GM12878 (cell line): Measurements from ENCODE around the gene PRDM15. TPM values are rescaled to one million over a fixed set of nuclear protein-coding genes. Genes with fewer than 3 reads are reported as not detected.

Experiments
- ATAC-seq: fragments of 200-7000 bp; cut with Tn5 transposase; 3 replicates; pipeline ENCODE4 v1.9.1; 2020; ENCODE audit warnings: mild to moderate bottlenecking, moderate library complexity
- BruUV-seq: library from RNA; stranded (reverse); fragments of 400-500 nt; replicated peaks from 2 replicates; lab custom pipeline; 2021; lab: Mats Ljungman, UMichigan
- CTCF ChIA-PET: fragments of 300-600 bp; sonication (Branson Sonifier 250); formaldehyde crosslinking; extraction: SDS; loops from one replicate; lab custom pipeline; 2021; ENCODE audit warnings: inconsistent platforms; lab: Yijun Ruan, JAX
- POLR2A ChIA-PET: fragments of 350-600 bp; formaldehyde crosslinking; extraction: SDS; loops from one replicate; lab custom pipeline; 2021; ENCODE audit warnings: inconsistent platforms; lab: Charles Lee
- RAD21 ChIA-PET: fragments of 300-600 bp; sonication (Branson Sonifier 250); formaldehyde crosslinking; loops from one replicate; lab custom pipeline; 2023; ENCODE audit warnings: antibody characterized with exemption; ENCODE audit not compliant: unreplicated experiment; lab: Charles Lee
- SMC1A ChIA-PET: fragments of 300-600 bp; sonication (Branson Sonifier 250); formaldehyde crosslinking; loops from one replicate; lab custom pipeline; 2023; ENCODE audit not compliant: unreplicated experiment, uncharacterized antibody; lab: Charles Lee
- DNase-seq: peaks from one replicate; pipeline ENCODE4 v3.0.0-alpha.2; 2011; ENCODE audit warnings: low read depth, low spot score
- FAIRE-seq: peaks from 3 replicates; lab custom pipeline; 2011; peaks lifted over from hg19 to GRCh38; lab: Jason Lieb, UNC
- H2AFZ ChIP-seq: 2 replicates; pipeline ENCODE4 v1.6.0; 2011; ENCODE audit warnings: low read depth, low read length, control low read depth; ENCODE audit not compliant: control insufficient read depth
- H3K27ac ChIP-seq: 2 replicates; pipeline ENCODE4 v1.5.1; 2011; ENCODE audit warnings: control low read depth; ENCODE audit not compliant: control insufficient read depth, insufficient read depth
- H3K27me3 ChIP-seq, 2 experiments: replicated peaks in 1 of 2; 2 replicates each; pipeline versions ENCODE4 v1.6.0 to v1.6.1; 2011; ENCODE audit warnings: low read length in 1 of 2; ENCODE audit not compliant: control insufficient read depth in 2 of 2, insufficient read depth in 2 of 2
- H3K36me3 ChIP-seq, 2 experiments: 2 replicates each; pipeline ENCODE4 v1.5.1; 2011; ENCODE audit warnings: low read length in 1 of 2; ENCODE audit not compliant: control insufficient read depth in 2 of 2, insufficient read depth in 2 of 2
- H3K4me1 ChIP-seq: 2 replicates; pipeline ENCODE4 v1.6.1; 2011; ENCODE audit warnings: mild to moderate bottlenecking, low read length, moderate library complexity, mixed read lengths; ENCODE audit not compliant: control insufficient read depth, insufficient read depth
- H3K4me2 ChIP-seq: 2 replicates; pipeline ENCODE4 v1.6.0; 2011; ENCODE audit warnings: control low read depth; ENCODE audit not compliant: control insufficient read depth, insufficient read depth
- H3K4me3 ChIP-seq: fragments of 200-600 bp; sonication (generic); 2 replicates; pipeline ENCODE4 v1.5.1; 2016
- H3K79me2 ChIP-seq: 2 replicates; pipeline ENCODE4 v1.6.0; 2011; ENCODE audit warnings: low read length; ENCODE audit not compliant: control insufficient read depth, insufficient read depth
- H3K9ac ChIP-seq: 2 replicates; pipeline ENCODE4 v1.8.0; 2011; ENCODE audit warnings: low read length, control low read depth, mixed read lengths; ENCODE audit not compliant: control insufficient read depth, insufficient read depth
- H3K9me3 ChIP-seq: replicated peaks from 3 replicates; pipeline ENCODE4 v1.5.1; 2011; ENCODE audit warnings: mild to moderate bottlenecking, low read length; ENCODE audit not compliant: control insufficient read depth, insufficient read depth
- H4K20me1 ChIP-seq: 2 replicates; pipeline ENCODE4 v1.6.0; 2011; ENCODE audit not compliant: control insufficient read depth, insufficient read depth
- ASH2L ChIP-seq: fragments of 300-600, 200-600 bp; sonication (generic); IDR thresholded peaks from 2 replicates; pipeline ENCODE4 v1.6.1; 2017; ENCODE audit warnings: low read depth, mild to moderate bottlenecking, borderline replicate concordance
- CBFB ChIP-seq: IDR thresholded peaks from 2 replicates; pipeline ENCODE4 v1.6.1; 2016; ENCODE audit warnings: antibody characterized with exemption, low read depth
- EGR1 ChIP-seq, 2 experiments: IDR thresholded peaks; 1 replicate in 1 of 2; 2 replicates in 1 of 2; pipeline ENCODE4 v1.6.1; 2011 to 2012; ENCODE audit warnings: low read depth in 2 of 2, low read length in 2 of 2, borderline replicate concordance in 1 of 2, mild to moderate bottlenecking in 1 of 2, moderate library complexity in 1 of 2
- GATAD2B ChIP-seq: fragments of 450-650 bp; conservative IDR thresholded peaks from 2 replicates; pipeline ENCODE4 v1.6.1; 2017; ENCODE audit warnings: low read depth, mild to moderate bottlenecking, moderate library complexity
- HCFC1 ChIP-seq: fragments of 150-350 bp; IDR thresholded peaks from 2 replicates; pipeline ENCODE4 v1.6.1; 2014; ENCODE audit warnings: low read length
- HDAC2 ChIP-seq: fragments of 200-600 bp; sonication (generic); IDR thresholded peaks from 2 replicates; pipeline ENCODE4 v1.6.1; 2017
- MLLT1 ChIP-seq: fragments of 450-650 bp; IDR thresholded peaks from 2 replicates; pipeline ENCODE4 v1.6.1; 2016; ENCODE audit warnings: mild to moderate bottlenecking
- NBN ChIP-seq: fragments of 450-650 bp; IDR thresholded peaks from 2 replicates; pipeline ENCODE4 v1.6.1; 2016
- NFIC ChIP-seq: IDR thresholded peaks from 2 replicates; pipeline ENCODE4 v1.6.1; 2012; ENCODE audit warnings: low read depth, mild to moderate bottlenecking, inconsistent platforms, low read length, moderate library complexity
- NR2C1 ChIP-seq: fragments of 450-650 bp; IDR thresholded peaks from 2 replicates; pipeline ENCODE4 v1.6.1; 2017; ENCODE audit warnings: antibody characterized with exemption, mild to moderate bottlenecking, moderate library complexity
- PKNOX1 ChIP-seq: fragments of 450-650 bp; IDR thresholded peaks from 2 replicates; pipeline ENCODE4 v1.6.1; 2016; ENCODE audit warnings: mild to moderate bottlenecking
- SIN3A ChIP-seq: IDR thresholded peaks from 2 replicates; pipeline ENCODE4 v1.6.1; 2012; ENCODE audit warnings: low read depth, low read length, improper control_type of control experiment
- SIX5 ChIP-seq: IDR thresholded peaks from 2 replicates; pipeline ENCODE4 v1.6.1; 2011; ENCODE audit warnings: mild to moderate bottlenecking, low read depth, low read length, moderate library complexity; ENCODE audit not compliant: severe bottlenecking
- TBL1XR1 ChIP-seq: IDR thresholded peaks from 2 replicates; pipeline ENCODE4 v1.6.1; 2012; ENCODE audit warnings: low read depth, low read length, improper control_type of control experiment
- YBX1 ChIP-seq: fragments of 450-650 bp; IDR thresholded peaks from 2 replicates; pipeline ENCODE4 v1.6.1; 2016; ENCODE audit warnings: antibody characterized with exemption
- ZBED1 ChIP-seq: IDR thresholded peaks from 2 replicates; pipeline ENCODE4 v1.6.1; 2016; ENCODE audit warnings: borderline replicate concordance
- WGBS: methylation state at CpG from one replicate; pipeline ENCODE4 v1.1.6; 2016; ENCODE audit warnings: low lambda C conversion rate; ENCODE audit not compliant: insufficient replicate concordance, insufficient coverage; ENCODE audit errors: missing lambda C conversion rate; 5-methylcytosine and 5-hydroxymethylcytosine counted together
- in situ Hi-C: fragments of 300-500 bp; cut with MboI; formaldehyde crosslinking; loops from 9 replicates; pipeline ENCODE4 v1.14.3; 2018; ENCODE audit warnings: mixed read lengths
- intact Hi-C: fragments of 100-400 bp; cut with micrococcal nuclease; formaldehyde crosslinking; loops from one replicate; pipeline ENCODE4 v1.14.2; 2022; ENCODE audit not compliant: unreplicated experiment
- polyA plus RNA-seq, 11 experiments: library from polyadenylated mRNA; depleted of rRNA in 4 of 11; unstranded in 6 of 11; stranded (reverse) in 5 of 11; fragments of >200 nt; fragmentation: Nextera tagmentation in 4 of 11; fragmentation: Illumina TruSeq in 1 of 11; extraction: Ambion mirVana in 4 of 11; extraction: Trizol in 1 of 11; gene quantifications; 1 replicate in 1 of 11; 2 replicates in 10 of 11; pipeline versions ENCODE4 v1.2.1 to v1.2.3, GENCODE V29; 2011 to 2016; ENCODE audit warnings: inconsistent platforms in 2 of 11, missing spikeins in 2 of 11, low read depth in 1 of 11
- total RNA-seq, 4 experiments: library from RNA; depleted of rRNA in 3 of 4; stranded (reverse); fragments of >200 nt in 3 of 4; fragmentation: Illumina TruSeq in 1 of 4; extraction: Trizol in 1 of 4; gene quantifications; 2 replicates each; pipeline versions ENCODE4 v1.2.1 to v1.2.3, GENCODE V29; 2013 to 2021

Gene PRDM15
- total and polyA plus RNA-seq, 10 of the 15 experiments (the other 5 are each of a cell fraction or from before 2014, with no cell fraction given) = 2.2 to 16.0 (median 8.6) TPM

DNA sequence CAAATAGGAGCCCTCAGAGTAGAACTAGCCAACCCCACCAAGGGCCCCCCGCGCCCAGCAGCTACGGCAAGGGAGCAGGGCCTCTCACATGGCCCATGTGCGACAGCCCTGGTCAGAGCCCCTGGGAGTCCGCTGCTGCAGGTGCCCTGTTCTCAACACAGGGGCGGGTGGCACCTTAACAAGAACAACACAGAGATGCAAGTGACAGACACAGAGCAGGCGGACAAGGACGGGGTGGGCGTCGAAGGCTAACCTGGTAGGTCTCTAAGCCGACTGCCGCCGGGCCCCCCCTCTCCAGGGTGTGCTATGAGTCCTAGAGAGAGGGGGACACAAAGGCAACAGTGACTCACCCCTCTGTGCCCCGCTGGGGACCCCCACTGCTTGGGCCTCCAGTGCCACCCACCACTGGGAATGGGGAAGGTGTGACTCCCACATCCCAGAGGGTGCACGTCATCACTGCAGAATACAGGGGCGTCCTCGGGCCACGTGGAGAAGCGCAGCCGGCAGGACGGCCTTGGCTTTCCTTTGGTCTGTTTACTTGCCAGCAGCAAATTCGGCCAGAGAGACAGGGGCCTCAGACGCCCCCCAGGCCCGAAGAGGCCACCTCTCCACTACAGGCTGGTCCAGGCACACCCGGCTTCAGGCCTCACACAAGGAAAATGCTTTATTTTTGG, 44.8 kb downstream of the PRDM15 start:
- ChIA-PET RAD21 (interaction anchor here (1.0 to 1.9 kb wide), 3 partner anchors 18 to 283 kb away, joined by 3 to 6 read pairs (median 3); no protein-coding TSS in a partner anchor), SMC1A (interaction anchor here (0.9 to 1.8 kb wide), 4 partner anchors 16 to 283 kb away, joined by 3 to 8 read pairs (median 5); no protein-coding TSS in a partner anchor), POLR2A (no interaction called here), CTCF (interaction anchor here (0.9 to 1.8 kb wide), 7 partner anchors 9 to 311 kb away, joined by 3 to 13 read pairs (median 4); no protein-coding TSS in a partner anchor)
- peak overlapping the region; percentile 40; the same call in 1 of the 2 replicates for H3K9ac ChIP-seq
- peak overlapping the region; percentile 60 for H3K4me2 ChIP-seq
- no peak for TF ChIP-seq MLLT1
- no peak for TF ChIP-seq CBFB
- no peak for TF ChIP-seq ZBED1
- no peak for TF ChIP-seq YBX1
- TF ChIP-seq SIX5 = no peak
- TF ChIP-seq GATAD2B = no peak
- TF ChIP-seq EGR1 (IDR thresholded peaks at IDR 0.05; ENCODE audit: borderline replicate concordance in 1 of 2, low read depth in 2 of 2, low read length in 2 of 2) = no peak
- TF ChIP-seq ASH2L = no peak
- no peak for TF ChIP-seq NFIC
- no peak for TF ChIP-seq TBL1XR1
- no peak for TF ChIP-seq NBN
- TF ChIP-seq NR2C1 = no peak
- no peak for TF ChIP-seq SIN3A
- no peak for TF ChIP-seq HDAC2
- TF ChIP-seq PKNOX1 = no peak
- no peak for TF ChIP-seq HCFC1
- peaks cover 40% of the 10 kb centered on the region for H3K4me1 ChIP-seq
- FAIRE-seq (no peak), ATAC-seq (peak; percentile 28), DNase-seq (no peak)
- H3K27me3 ChIP-seq = no peaks in the 10 kb centered on the region
- H2AFZ ChIP-seq = no peak overlapping the region
- in situ Hi-C loops = no loop called here
- peaks cover 20 to 23% of the 10 kb centered on the region in 2 experiments for H3K36me3 ChIP-seq
- H3K4me3 ChIP-seq = no peak overlapping the region
- H3K79me2 ChIP-seq = no peaks in the 10 kb centered on the region
- H3K9me3 ChIP-seq = no peaks in the 10 kb centered on the region
- peak overlapping the region; percentile 70 for H3K27ac ChIP-seq
- H4K20me1 ChIP-seq = no peaks in the 10 kb centered on the region
- 69% methylated on average over 25 of the region's 25 CpGs for WGBS
- intact Hi-C loops = no loop called here
- no TSS peak for BruUV-seq
